Erythroblast (primary cell): ENCODE results near the gene ADPRHL1.
"Not testable (repeated sequence)": the region's sequence is repeated elsewhere in the genome, so short reads cannot be mapped to it uniquely, and the experiment has no call there.

ENCODE experiments used
- DNase-seq, 2 experiments: peaks; one replicate each; lab custom pipeline; 2025; lab: John Stamatoyannopoulos, UW
- GATA1 ChIP-seq: IDR thresholded peaks from 2 replicates; pipeline ENCODE4 v1.6.1; 2011; ENCODE audit warnings: low read depth, mild to moderate bottlenecking, control low read depth, low read length, moderate library complexity
- POLR2A ChIP-seq: IDR thresholded peaks from 2 replicates; pipeline ENCODE4 v1.6.1; 2011; ENCODE audit warnings: mild to moderate bottlenecking, low read length

ADPRHL1 gene

DNA sequence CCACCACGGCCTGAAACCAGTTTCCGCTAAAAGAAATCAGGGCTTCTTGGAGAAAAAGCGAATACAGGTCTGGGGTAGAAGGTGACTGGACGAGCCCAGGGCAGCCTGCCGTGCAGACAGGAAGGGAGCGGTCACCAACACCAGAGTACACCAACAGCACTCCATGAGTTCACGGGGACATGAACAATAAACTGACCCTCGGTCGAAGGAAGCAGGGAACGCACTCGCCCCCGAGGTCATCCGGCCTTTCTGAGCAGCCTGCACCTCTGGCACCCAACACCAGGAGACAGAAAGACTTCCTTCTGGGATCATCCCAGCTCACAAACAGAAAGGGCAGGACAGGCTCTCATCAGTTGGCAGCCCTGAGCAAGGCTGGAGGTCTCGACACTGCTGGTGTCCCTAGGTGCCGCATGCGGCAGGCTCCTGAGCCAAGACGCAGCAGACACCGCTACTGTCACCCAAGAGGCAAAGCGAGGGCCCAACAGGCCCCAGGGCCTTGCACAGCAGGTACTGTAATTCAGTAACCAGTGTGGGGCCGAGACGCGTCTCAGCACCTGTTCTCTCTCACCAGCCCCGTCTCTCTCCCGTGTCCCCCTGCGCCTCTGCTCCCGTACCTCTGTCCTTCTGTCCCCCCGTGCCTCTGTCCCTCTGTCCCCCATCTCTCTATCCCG lies 19.2 kb upstream of the ADPRHL1 start:
- no peak for DNase-seq
- TF ChIP-seq GATA1 = no peak
- TF ChIP-seq POLR2A = no peak

DNA sequence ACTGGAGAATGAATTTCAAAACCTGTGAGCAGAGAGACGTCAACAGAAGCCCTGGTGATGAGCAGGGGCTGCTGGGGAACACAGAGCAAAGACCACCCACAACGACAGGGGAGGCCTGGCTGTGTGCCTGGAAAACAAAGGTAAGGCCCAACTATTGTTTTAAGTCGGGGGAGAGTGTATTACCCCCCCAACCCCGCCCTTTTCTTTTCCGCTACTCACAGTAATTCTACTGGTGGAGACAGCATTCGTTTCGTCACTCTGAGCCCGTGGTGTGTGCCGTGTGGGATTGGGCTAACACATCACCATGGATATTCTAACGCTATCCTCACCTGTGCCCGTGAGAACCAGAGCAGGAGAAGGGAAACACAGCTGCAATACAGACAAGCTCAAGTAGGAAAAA lies 18.6 kb upstream of the ADPRHL1 start:
- no peak for DNase-seq
- TF ChIP-seq POLR2A = no peak
- no peak for TF ChIP-seq GATA1

DNA sequence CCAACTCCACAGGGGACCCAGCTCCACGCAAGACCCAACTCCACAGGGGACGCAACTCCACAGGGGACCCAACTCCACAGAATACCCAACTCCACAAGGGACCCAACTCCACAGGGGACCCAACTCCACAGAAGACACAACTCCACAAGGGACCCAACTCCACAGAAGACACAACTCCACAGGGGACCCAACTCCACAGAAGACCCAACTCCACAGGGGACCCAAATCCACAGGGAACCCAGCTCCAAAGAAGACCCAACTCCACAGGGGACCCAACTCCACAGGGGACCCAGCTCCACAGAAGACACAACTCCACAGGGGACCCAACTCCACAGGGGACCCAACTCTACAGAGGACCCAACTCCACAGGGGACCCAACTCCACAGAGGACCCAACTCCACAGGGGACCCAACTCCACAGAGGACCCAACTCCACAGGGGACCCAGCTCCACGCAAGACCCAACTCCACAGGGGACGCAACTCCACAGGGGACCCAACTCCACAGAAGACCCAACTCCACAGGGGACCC lies 17.4 kb upstream of the ADPRHL1 start:
- not testable (repeated sequence) for DNase-seq

DNA sequence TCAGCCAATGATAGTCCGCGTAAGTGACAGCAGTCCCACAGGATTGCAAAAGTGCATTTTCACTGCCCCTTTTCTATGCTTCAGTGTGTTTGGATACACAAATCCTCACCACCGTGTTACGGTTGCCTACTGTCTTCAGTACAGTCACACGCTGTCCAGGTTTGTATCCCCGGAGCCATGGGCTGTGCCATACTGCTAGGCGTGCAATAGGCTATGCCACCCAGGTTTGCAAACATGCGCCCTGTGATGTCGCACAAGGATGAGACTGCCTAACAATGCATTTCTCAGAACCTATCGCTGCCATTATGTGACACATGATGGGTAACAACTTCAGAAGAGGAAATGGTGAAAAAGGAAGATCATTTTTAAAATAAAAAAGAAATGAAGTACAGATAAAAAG lies 16.8 kb upstream of the ADPRHL1 start:
- no peak for TF ChIP-seq GATA1
- TF ChIP-seq POLR2A = no peak
- DNase-seq = no peak

DNA sequence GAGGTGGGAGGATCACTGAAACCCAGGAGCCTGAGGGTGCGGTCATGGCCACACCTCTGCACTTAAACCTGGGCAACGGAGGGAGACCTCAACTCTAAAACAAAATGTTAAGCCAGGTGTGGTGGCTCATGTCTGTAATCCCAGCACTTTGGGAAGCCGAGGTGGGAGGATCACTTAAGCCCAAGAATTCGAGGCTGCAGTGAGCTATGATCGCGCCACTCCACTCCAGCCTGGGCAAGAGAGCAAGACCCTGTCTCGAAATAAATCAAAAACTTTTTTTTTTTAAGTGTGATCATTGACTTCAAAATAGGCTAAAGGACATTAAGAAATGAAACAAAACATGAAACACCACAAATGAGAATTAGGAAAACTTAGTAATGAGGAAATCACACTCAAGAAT lies 16.3 kb upstream of the ADPRHL1 start:
- DNase-seq = no peak
- TF ChIP-seq GATA1 (no peak), POLR2A (no peak)

DNA sequence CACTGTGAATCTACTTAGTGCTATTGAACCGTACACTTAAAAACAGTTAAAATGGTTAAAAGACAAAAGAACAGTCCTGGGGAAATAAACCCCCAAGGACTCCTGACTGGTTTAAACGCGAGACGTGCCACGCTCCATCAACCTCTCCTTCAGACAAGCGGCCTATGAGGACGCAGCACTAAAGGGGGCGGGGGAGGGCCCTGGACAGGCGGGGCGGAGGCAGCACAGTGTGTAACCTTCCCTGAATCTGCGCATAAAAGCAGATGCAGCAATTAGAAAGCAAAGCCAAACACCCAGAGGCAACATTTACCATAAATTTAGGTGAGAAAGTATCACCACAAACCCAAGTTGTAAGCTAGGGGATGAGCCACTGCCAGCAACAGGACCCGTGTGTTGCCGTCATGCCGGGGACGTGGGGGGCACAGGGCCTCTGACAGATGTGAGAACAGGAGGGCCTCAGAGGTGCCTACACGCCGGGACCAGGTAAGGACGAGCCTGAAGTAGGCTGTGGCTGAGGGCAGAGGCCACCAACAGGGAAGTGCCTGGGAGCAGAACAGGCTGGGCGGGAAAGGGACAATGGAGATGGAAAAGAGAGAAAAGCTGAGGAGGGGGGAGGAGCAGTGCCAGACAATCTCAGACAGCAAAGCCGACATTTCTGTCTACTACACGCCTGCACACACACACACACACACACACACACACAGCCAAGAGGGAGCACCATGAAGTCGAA lies 15.3 kb upstream of the ADPRHL1 start:
- no peak for DNase-seq
- TF ChIP-seq GATA1 = no peak
- TF ChIP-seq POLR2A = no peak

DNA sequence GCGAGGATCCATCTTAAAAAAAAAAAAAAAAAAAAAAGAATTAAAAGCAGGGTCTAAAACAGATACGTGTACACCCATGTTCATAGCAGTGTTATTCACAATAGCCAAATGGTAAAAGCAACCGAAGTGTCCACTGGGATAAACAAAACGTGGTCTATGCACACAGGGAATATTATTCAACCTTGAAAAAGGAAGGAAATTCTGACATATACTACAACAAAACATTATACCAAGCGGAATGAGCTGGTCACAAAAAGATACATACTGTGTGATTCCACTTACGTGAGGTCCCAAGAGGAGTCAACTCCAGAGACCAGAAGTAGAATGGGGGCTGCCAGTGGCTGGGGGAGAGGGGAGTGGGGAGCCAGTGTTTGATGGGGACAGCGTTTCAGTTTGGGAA lies 14.7 kb upstream of the ADPRHL1 start:
- no peak for DNase-seq
- no peak for TF ChIP-seq GATA1
- no peak for TF ChIP-seq POLR2A

DNA sequence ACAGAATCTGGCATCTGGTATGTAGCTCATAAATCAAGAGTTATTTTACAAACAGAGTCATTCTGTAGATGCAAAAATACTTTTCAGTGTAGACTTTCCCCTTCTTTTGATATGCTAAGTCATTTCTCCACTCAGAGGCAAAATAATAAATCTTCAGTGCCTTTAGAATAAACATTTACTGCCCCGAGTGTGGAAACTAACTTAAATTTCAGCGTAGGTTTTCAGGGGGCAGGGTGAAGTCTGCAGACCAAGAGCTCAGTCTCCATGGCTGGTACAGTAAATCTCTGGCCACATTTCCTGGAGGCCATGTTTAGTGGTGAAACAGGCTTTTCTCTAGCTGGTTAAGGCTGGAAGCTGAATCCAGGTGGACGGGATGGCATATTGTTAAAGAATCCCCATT lies 13.1 kb upstream of the ADPRHL1 start:
- DNase-seq = no peak
- TF ChIP-seq POLR2A = no peak
- TF ChIP-seq GATA1 = no peak

DNA sequence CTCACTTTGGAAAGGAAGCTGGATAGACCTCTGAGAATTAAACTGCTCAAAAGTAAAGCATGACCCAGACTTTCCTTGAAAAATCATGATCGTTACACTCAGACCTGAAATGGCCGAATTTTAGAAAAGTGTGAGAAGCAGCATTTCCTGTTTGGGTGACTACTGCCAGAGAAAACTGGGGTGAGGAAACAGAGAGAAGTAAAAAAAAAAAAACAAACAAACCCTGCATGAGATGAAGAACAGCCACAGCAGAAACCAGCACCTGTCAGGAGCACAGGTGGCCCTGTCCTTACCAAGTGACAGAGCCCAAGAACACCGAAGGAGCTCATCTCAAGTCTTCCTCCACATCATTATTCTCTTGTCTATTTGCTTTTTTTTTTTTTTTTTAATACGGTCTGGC lies 12.0 kb upstream of the ADPRHL1 start:
- no peak for TF ChIP-seq POLR2A
- TF ChIP-seq GATA1 = no peak
- no peak for DNase-seq

DNA sequence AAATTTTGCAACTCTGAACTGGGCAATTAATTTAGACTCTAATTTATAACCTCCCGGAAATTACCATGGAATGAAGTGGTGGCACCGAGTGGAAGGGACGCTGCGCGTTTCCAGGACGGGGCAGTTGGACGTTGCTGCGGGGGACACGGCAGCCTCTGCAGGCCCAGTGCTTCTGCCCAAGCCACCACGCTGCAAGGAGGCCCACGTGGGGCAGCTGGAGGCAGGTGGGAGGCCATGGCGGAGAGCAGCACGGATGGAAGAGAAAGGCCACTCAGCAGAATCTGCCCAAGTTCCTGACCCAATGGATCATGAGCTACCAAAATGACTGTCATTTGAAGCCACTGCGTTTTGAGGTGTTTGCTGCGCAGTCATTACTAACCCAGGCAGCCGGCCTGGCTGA lies 11.2 kb upstream of the ADPRHL1 start:
- no peak for DNase-seq
- TF ChIP-seq GATA1 = no peak

DNA sequence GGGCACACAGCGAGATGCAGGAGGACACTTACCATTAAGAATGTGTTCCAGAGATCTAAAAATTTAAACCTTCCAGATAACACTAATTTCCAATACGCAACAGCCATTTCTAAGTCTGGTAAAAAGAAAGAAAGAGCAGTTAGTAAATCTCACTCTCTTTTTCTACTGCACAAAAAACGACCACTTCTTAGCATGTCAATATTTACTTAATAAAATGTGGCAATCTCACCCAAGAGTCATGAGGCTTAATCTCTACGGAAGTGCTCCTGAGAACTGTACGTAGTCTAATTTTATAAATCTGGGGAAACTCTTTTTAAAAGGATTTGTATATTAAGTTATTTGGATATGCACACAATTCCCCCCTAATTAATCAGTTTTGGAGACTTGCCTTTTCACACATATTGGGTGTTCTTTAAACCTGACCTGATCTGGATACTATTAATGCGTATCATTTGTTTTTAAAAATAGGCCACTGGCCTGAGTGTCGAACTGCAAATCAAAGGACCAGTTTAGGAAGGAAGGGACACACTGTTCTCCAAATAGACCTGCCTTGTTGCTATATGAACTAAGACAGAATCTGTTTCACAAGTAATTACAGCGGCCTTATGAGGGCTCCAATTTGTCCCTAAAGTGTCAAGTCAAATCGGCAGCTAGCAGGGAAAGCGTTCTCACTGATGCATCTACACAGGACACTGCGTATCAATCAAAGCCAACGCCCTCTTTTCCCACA lies 7.9 kb upstream of the ADPRHL1 start:
- DNase-seq = no peak
- TF ChIP-seq GATA1 (no peak), POLR2A (no peak)

DNA sequence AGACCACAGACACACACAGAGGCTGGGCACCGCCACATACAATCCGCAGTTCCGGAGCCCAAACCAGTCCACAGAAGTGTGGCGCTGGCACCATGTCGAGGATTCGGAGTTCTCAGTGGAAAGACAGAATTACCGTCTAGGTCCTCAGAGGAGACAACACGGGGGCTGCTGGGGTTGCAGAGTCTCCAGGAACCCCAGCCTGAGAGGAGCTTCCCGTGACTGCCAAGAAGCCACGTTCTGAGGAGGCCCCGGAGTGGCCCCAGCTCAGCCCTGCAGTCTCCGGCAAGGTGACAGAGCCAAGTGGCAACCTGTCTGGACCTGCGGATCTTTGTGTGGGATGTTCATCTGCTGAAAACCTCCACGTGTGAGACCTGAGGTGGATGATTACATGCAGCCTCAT lies 7.3 kb upstream of the ADPRHL1 start:
- TF ChIP-seq GATA1 (no peak), POLR2A (no peak)

DNA sequence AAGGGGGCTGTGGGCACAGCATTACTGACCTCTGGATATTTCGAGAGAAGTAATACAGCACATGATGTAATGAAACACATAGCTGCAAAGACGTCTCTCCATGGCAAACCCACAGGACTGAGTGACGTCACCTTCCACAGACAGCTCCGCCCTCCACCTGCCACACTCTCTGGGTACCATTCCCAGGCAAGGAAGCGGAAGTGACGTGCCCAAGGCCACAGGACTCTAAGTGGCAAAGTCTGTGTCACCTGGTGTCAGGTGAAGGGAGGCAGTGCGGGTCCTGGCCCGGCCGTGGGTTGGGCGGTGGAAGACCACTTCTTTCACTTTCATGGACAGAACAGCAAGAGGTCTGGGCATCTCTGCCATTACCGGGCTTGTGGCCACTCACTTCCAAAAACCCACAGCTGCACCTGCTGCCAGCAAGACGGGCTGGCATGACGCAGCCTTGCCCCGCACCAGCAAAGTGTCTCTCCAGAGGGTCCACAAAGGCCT lies 6.8 kb upstream of the ADPRHL1 start:
- no peak for DNase-seq

More for the DNA sequence above, 7.3 kb upstream of the ADPRHL1 start:
- no peak for DNase-seq

More for the DNA sequence above, 6.8 kb upstream of the ADPRHL1 start:
- TF ChIP-seq GATA1 = no peak
- TF ChIP-seq POLR2A = no peak
